HG03457 (cell line): ENCODE data around the gene SMIM10L1.

Experiments
- ATAC-seq: cut with Tn5 transposase; IDR thresholded peaks from one replicate; pipeline ENCODE4 v1.9.1; 2021; ENCODE audit warnings: moderate number of reproducible peaks; ENCODE audit not compliant: unreplicated experiment

The SMIM10L1 gene

GRCh38 chr12:11183011-11183410 lies 12.0 kb downstream of the SMIM10L1 start:
- no peak for ATAC-seq

GRCh38 chr12:11186837-11187236 lies 15.8 kb downstream of the SMIM10L1 start, which contains the start of gene TAS2R42:
TAS2R42 (minus strand) TSS chr12:11186937; CDS start chr12:11186937, 0 bp downstream.
- ATAC-seq, result no peak

- ATAC-seq, result no peak
Measured at GRCh38 chr12:11202811-11203210, 31.8 kb downstream of the SMIM10L1 start.

- no peak for ATAC-seq
Measured at GRCh38 chr12:11204173-11204572, 33.2 kb downstream of the SMIM10L1 start.

- ATAC-seq, result no peak
Measured at GRCh38 chr12:11209113-11209512, 38.1 kb downstream of the SMIM10L1 start.
